ENCODE measurements around the gene POLR3C. TPM values are rescaled to one million over a fixed set of nuclear protein-coding genes. Genes with fewer than 3 reads are reported as not detected.

POLR3C gene
- total and polyA plus RNA-seq, 2 of the 13 experiments (the other 11 are each of a cell fraction or from before 2014, with no cell fraction given), result 15.5 to 24.3 TPM

- POLR2A ChIA-PET, result interaction anchor here (1.0 to 4.5 kb wide), 5 partner anchors 13 to 117 kb away, joined by 3 to 44 read pairs (median 13); partner anchors contain the start of genes PIAS3, POLR3C, RBM8A and RNF115
- BruUV-seq (replicated peaks), result no TSS peak
- CTCF ChIA-PET (ENCODE audit: low intra/inter-chr PET ratio, low total read pairs), result interaction anchor here (1.2 to 2.5 kb wide), 2 partner anchors 13 to 167 kb away, joined by 3 to 14 read pairs; partner anchors contain the start of gene PIAS3
- Histone ChIP-seq H3K9me3 (ENCODE audit: low read length) (no peaks in the 10 kb centered on the region), H3K27ac (ENCODE audit: extremely low read length, insufficient read depth, low read length) (no peak overlapping the region), H4K20me1 (ENCODE audit: insufficient read depth, low read length) (no peaks in the 10 kb centered on the region), H3K36me3 (replicated peaks in 1 of 2; ENCODE audit: control insufficient read depth in 1 of 2, insufficient read depth in 2 of 2, low read length in 2 of 2) (peaks cover 13 to 25% of the 10 kb centered on the region in 2 experiments), H2AFZ (ENCODE audit: low read length) (no peak overlapping the region), H3K4me1 (ENCODE audit: insufficient read depth, low read length) (peaks cover 12% of the 10 kb centered on the region), H3K9ac (ENCODE audit: insufficient read depth, low read depth, low read length) (peak overlapping the region; percentile 68; the same call in 1 of the 2 replicates), H3K79me2 (ENCODE audit: insufficient read depth, low read length) (no peaks in the 10 kb centered on the region), H3K27me3 (ENCODE audit: control insufficient read depth in 1 of 2, insufficient read depth in 2 of 2, low read length in 2 of 2) (no peaks in the 10 kb centered on the region), H3K4me3 (replicated peaks in 1 of 3; ENCODE audit: insufficient read depth in 1 of 3, low read depth in 2 of 3, low read length in 3 of 3) (peak overlapping the region; percentile 55 to 78 (median 66)), H3K4me2 (ENCODE audit: low read depth, low read length) (peak overlapping the region; percentile 95)
- ATAC-seq (peak; percentile 76), DNase-seq (ENCODE audit: low spot score) (peak; percentile 23), FAIRE-seq (peak; percentile 67)
- intact Hi-C loops (cut with micrococcal nuclease; ENCODE audit: unreplicated experiment), result loop anchor here (1.0 kb wide), 1 partner anchor 64 kb away; the partner anchor contains the start of gene ITGA10
- in situ Hi-C loops (cut with HindIII; ENCODE audit: extremely low pct_ligation_motif_present, low pct_unique_long_range_greater_than_20kb), result loop anchor here (10.0 kb wide), 1 partner anchor 169 kb away; no protein-coding TSS in a partner anchor
- 90% methylated on average over 2 of the region's 3 CpGs for WGBS (ENCODE audit: low lambda C conversion rate)
- TF ChIP-seq NFKBIZ (CRISPR knock-in tag; IDR thresholded peaks at IDR 0.05) (no peak), ZBTB7A (CRISPR knock-in tag; IDR thresholded peaks at IDR 0.05) (peak; percentile 97), ELF3 (CRISPR knock-in tag; IDR thresholded peaks at IDR 0.05) (no peak), CHD2 (IDR thresholded peaks at IDR 0.05; ENCODE audit: low read depth, low read length) (no peak), SMC3 (IDR thresholded peaks at IDR 0.05; ENCODE audit: low read length) (peak; percentile 28; the same call in 1 of the 2 replicates), ZBTB7B (CRISPR knock-in tag; IDR thresholded peaks at IDR 0.05) (peak; percentile 75), FOXA1 (IDR thresholded peaks at IDR 0.05) (no peak), FOXA1 (CRISPR knock-in tag; IDR thresholded peaks at IDR 0.05) (peak; percentile 75), AGO1 (IDR thresholded peaks at IDR 0.05; ENCODE audit: low read depth, low read length, poor library complexity, severe bottlenecking) (no peak), ZNF383 (CRISPR knock-in tag; IDR thresholded peaks at IDR 0.05; ENCODE audit: borderline replicate concordance) (0 out of 2 replicates have a peak, but pooled peaks have one; percentile 51), HOXA7 (CRISPR knock-in tag; IDR thresholded peaks at IDR 0.05) (no peak), BRD4 (CRISPR knock-in tag; IDR thresholded peaks at IDR 0.05) (no peak), MED13 (CRISPR knock-in tag; IDR thresholded peaks at IDR 0.05) (0 out of 2 replicates have a peak, but pooled peaks have one; percentile 14), SP140L (CRISPR knock-in tag; IDR thresholded peaks at IDR 0.05; ENCODE audit: borderline replicate concordance) (no peak), STAG1 (CRISPR knock-in tag; IDR thresholded peaks at IDR 0.05) (peak; percentile 48), HDAC6 (IDR thresholded peaks at IDR 0.05; ENCODE audit: low read depth, low read length) (no peak), CREB1 (IDR thresholded peaks at IDR 0.05) (no peak), CREB1 (CRISPR knock-in tag; IDR thresholded peaks at IDR 0.05) (no peak), NFE2L1 (CRISPR knock-in tag; IDR thresholded peaks at IDR 0.05; ENCODE audit: borderline replicate concordance) (no peak)
- TF ChIP-seq, protein P1, sequence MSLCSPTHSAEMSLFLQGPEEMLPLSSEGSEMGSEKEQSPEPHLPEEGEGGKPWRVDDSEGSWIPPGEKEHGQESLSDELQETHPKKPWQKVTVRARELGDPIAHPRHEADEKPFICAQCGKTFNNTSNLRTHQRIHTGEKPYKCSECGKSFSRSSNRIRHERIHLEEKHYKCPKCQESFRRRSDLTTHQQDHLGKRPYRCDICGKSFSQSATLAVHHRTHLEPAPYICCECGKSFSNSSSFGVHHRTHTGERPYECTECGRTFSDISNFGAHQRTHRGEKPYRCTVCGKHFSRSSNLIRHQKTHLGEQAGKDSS (CRISPR knock-in tag; IDR thresholded peaks at IDR 0.05; ENCODE audit: borderline replicate concordance, low read depth), result peak; percentile 36; the same call in 1 of the 2 replicates
- TF ChIP-seq, protein P2, sequence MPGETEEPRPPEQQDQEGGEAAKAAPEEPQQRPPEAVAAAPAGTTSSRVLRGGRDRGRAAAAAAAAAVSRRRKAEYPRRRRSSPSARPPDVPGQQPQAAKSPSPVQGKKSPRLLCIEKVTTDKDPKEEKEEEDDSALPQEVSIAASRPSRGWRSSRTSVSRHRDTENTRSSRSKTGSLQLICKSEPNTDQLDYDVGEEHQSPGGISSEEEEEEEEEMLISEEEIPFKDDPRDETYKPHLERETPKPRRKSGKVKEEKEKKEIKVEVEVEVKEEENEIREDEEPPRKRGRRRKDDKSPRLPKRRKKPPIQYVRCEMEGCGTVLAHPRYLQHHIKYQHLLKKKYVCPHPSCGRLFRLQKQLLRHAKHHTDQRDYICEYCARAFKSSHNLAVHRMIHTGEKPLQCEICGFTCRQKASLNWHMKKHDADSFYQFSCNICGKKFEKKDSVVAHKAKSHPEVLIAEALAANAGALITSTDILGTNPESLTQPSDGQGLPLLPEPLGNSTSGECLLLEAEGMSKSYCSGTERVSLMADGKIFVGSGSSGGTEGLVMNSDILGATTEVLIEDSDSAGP (CRISPR knock-in tag; IDR thresholded peaks at IDR 0.05; ENCODE audit: borderline replicate concordance), result peak; percentile 0; the same call in 1 of the 2 replicates
- TF ChIP-seq, protein P3, sequence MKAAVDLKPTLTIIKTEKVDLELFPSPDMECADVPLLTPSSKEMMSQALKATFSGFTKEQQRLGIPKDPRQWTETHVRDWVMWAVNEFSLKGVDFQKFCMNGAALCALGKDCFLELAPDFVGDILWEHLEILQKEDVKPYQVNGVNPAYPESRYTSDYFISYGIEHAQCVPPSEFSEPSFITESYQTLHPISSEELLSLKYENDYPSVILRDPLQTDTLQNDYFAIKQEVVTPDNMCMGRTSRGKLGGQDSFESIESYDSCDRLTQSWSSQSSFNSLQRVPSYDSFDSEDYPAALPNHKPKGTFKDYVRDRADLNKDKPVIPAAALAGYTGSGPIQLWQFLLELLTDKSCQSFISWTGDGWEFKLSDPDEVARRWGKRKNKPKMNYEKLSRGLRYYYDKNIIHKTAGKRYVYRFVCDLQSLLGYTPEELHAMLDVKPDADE (CRISPR knock-in tag; IDR thresholded peaks at IDR 0.05), result no peak
Measured at GRCh38 chr1:145846201-145846612, 22.2 kb downstream of the POLR3C start.
